ENCODE data around the gene SLC26A11.

GRCh38 chr17:80294210-80294609 is 74.0 kb downstream of the SLC26A11 start:
- TF ChIP-seq CTCF (optimal IDR thresholded peaks at IDR 0.05 in 1 of 3, IDR thresholded peaks at IDR 0.05 in 1 of 3, conservative IDR thresholded peaks at IDR 0.05 in 1 of 3; ENCODE audit: extremely low read depth in 1 of 3, insufficient read depth in 2 of 3, low read length in 3 of 3) (no peak), EZH2 (IDR thresholded peaks at IDR 0.05; ENCODE audit: low read length) (no peak)
